Astrocyte of the cerebellum (primary cell): ENCODE measurements around the gene KRT82.
A peak's percentile ranks its signal among the peaks of the same experiment; 100 is the strongest.

Experiments
- DNase-seq: peaks from one replicate; pipeline ENCODE4 v3.0.0-alpha.2; 2011; ENCODE audit warnings: low read depth
- H3K4me3 ChIP-seq: 2 replicates; pipeline ENCODE4 v1.5.1; 2011; ENCODE audit warnings: mild to moderate bottlenecking, low read depth, low read length, moderate library complexity
- in situ Hi-C: cut with HindIII; loops from 2 replicates; pipeline ENCODE4 v1.10.0; 2017; ENCODE audit warnings: low sequenced_read_pairs
- TF ChIP-seq, protein P1 (sequence below): IDR thresholded peaks from 2 replicates; pipeline ENCODE4 v1.5.1; 2012; ENCODE audit warnings: low read length, low read depth, moderate library complexity, mild to moderate bottlenecking; ENCODE audit errors: missing control alignments

The KRT82 gene

DNA sequence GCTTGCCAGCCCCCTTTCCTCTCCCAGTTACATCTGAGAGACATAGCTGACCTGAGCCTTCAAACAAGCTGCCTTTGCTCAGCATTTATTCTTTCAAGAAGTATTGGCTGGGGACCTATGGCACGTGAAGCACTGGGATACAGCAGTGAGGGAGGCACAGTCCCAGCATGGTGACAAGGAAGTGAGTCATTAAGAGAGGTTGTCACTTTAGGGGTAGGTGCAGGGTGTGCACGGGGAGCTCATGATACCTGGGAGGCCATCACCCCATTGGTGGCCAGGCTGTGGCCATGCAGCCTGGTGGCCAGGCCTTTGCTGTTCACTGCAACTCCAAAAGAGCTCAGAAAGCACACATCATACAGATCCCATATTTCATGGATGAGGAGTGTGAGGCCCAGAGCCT is 33.7 kb upstream of the KRT82 start:
- no peak for DNase-seq
- H3K4me3 ChIP-seq: no peak overlapping the region
- in situ Hi-C loops: no loop called here

DNA sequence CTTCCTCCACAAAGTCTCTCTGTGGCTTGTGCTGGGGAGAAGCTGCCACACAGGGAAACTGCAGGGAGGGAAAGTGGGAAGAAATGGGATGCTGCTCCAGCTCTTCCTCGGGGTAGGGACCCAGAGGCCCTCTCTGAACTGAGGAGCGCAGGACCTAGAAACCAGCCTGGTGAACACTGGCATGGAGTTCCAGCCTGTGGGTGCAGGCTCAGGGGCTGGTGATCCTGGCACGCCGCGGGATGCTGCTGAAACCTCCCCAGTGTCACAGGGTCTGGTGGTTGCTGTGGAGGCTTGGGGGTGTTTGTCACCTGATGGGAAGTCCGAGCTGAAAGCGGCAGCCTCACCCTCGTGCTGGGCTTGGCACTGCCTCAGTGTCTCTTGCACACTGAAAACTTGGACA is 33.3 kb upstream of the KRT82 start:
- H3K4me3 ChIP-seq: no peak overlapping the region
- DNase-seq: no peak
- in situ Hi-C loops: no loop called here
- TF ChIP-seq, protein P1, sequence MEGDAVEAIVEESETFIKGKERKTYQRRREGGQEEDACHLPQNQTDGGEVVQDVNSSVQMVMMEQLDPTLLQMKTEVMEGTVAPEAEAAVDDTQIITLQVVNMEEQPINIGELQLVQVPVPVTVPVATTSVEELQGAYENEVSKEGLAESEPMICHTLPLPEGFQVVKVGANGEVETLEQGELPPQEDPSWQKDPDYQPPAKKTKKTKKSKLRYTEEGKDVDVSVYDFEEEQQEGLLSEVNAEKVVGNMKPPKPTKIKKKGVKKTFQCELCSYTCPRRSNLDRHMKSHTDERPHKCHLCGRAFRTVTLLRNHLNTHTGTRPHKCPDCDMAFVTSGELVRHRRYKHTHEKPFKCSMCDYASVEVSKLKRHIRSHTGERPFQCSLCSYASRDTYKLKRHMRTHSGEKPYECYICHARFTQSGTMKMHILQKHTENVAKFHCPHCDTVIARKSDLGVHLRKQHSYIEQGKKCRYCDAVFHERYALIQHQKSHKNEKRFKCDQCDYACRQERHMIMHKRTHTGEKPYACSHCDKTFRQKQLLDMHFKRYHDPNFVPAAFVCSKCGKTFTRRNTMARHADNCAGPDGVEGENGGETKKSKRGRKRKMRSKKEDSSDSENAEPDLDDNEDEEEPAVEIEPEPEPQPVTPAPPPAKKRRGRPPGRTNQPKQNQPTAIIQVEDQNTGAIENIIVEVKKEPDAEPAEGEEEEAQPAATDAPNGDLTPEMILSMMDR: no peak

More for the DNA sequence above, 33.7 kb upstream of the KRT82 start:
- TF ChIP-seq, protein P1: no peak

DNA sequence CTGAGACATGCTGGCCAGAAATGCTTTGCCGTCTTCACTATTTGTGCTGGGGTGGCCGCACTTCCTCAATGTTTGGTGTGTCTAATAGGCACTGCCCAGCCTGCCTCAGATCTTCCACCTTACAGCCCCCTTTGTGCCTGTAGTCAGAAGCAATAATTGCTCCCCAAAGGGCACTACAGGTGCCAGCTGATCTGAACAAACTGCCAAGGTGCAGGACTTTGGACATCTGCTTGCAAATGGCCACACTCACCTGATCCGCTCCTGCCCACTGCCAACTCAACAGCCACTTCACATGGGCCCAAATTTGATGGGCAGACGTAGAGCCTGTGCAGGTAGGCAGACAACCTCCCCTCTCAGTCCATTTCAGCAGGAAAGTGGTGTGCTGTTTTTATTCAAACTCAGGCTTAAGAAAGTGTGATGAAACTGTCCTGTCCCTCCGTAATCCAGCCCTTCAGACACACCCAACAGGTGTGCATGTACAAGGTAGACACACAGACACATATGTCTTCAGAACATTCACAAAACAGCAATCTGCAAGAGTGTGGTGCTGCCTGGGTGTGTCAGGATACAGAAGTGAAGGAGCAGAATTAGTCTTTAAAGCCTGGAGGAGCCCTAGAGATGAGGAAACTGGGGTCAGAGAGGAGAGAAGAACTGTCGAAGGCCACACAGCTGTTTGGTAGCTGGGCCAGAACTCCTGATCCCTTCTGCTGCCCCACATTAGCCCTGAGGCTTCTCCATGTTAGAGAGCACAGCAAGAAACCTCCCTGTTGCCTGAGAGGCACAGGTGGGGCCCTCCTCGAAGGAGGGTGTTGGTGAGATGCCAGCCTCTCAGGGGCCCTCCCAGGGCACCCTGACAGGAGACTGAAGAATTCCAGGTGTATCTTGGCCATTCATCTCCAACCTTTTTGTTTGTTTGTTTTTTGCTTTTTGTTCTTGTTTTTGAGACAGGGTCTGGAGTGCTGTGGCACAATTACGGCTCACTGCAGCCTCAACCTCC is 32.5 kb upstream of the KRT82 start:
- no peak overlapping the region for H3K4me3 ChIP-seq
- DNase-seq: no peak
- in situ Hi-C loops: no loop called here

DNA sequence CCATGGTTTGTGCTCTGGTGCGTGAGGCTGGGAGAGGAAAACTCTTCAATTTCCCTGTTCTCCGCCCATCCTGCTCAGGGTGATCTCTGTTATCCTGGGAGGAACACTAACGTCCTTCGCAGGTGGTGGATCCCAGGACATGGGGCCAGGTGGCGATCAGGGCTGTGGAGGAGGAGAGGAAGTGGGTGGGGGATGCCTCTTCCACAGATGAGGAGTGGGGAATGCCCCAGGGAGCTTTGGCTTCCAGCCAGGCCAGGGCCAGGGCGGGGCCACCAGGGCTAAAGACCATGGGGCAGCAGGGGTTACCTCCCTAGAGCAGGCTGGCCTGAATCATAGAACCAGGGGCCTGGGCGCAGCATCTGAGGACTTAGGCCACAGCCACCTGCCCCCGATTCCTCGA is 31.4 kb upstream of the KRT82 start:
- TF ChIP-seq, protein P1: no peak
- in situ Hi-C loops: no loop called here

More for the DNA sequence above, 32.5 kb upstream of the KRT82 start:
- TF ChIP-seq, protein P1: no peak

DNA sequence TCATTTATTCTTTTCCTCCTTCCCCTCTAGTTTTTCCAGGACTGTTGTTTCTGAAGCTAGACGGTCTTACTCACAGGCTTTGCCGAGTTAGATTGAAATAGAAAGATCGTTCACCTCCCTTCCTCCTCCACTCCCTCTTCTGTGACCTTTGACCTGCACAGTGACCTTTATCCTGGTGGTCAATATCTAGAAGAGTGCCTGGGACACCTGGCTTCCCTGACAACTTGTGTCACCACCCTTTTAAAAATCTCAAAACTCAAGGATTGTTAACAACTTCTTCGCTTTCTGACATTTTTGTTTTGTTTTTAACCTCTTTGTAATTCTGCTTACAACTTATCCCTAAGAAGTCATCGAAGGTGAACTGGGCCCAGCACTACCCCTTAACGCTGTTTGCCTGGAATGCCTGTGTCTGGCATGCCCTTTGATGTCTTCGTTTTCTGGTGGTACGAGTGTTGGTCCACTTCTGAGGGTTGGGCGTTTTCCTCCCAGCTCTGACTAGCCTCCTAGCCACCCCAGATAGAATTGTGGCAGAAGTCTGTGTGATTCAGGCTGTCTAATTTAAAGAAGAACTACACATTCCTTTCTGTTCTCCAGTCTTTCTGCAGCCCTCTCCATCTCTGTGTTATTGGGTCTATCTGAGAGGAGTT is 30.8 kb upstream of the KRT82 start:
- H3K4me3 ChIP-seq: no peak overlapping the region
- in situ Hi-C loops: no loop called here
- TF ChIP-seq, protein P1: no peak
- DNase-seq: no peak

More for the DNA sequence above, 31.4 kb upstream of the KRT82 start:
- H3K4me3 ChIP-seq: no peak overlapping the region
- no peak for DNase-seq

DNA sequence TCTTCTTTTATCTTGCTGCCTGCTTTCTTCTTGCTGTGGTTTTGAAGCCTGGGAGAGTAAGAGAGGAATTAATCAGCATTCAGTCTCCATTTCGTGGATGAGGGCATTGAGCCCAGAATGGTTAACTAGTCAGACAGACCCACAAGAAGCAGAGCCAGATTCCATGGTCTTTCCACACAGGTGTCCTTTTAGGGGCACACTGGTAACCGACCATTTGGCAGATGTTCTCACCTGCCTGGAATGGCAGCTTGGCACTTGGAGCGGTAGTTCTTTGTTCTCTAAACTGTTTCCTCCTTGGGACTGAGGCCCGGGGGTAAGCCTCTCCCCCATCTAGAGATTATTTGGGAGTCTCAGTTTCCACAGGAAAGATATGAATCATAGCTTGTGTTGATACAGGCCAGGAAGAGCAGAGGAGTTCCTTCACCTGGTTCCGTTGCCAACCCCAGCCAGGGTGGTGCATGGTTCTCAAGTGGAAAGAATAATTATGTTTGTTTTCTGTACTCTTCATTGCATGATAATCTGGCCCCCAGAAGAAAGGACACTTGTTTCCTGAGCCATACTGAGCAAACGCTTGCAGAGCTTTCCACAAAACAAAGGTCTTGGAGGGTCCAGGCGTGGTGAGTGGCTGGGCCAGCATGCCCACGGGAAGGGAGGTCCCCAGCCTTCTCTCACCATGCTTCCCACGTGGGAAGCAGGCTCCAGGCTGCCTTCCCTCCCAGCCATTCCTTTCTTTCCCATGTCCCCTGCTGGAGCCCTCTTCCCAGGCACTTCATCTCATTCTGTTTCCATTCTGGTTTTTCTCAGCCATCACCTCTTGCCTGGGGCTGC is 30.1 kb upstream of the KRT82 start:
- DNase-seq: peak; percentile 75
- TF ChIP-seq, protein P1: no peak
- in situ Hi-C loops: no loop called here
- no peak overlapping the region for H3K4me3 ChIP-seq
